Liver (tissue), 3 donors: Measurements from ENCODE around the gene NR4A3.

Experiments used
- FOXA1 ChIP-seq: IDR thresholded peaks from 2 replicates; pipeline ENCODE4 v1.6.1; 2016; ENCODE audit warnings: antibody characterized with exemption
- GABPA ChIP-seq, 2 donors: IDR thresholded peaks in 1 of 2; conservative IDR thresholded peaks in 1 of 2; 2 replicates each; pipeline ENCODE4 v1.6.1; 2016; ENCODE audit warnings: antibody characterized with exemption in 2 of 2, mild to moderate bottlenecking in 1 of 2, moderate library complexity in 1 of 2
- JUND ChIP-seq, 2 donors: IDR thresholded peaks; 2 replicates each; pipeline ENCODE4 v1.6.1; 2016; ENCODE audit warnings: antibody characterized with exemption in 2 of 2
- RXRA ChIP-seq, 2 donors: IDR thresholded peaks; 2 replicates each; pipeline ENCODE4 v1.6.1; 2017 to 2018; ENCODE audit warnings: antibody characterized with exemption in 2 of 2, mild to moderate bottlenecking in 1 of 2
- TAF1 ChIP-seq: conservative IDR thresholded peaks from 2 replicates; pipeline ENCODE4 v1.6.1; 2016; ENCODE audit warnings: antibody characterized with exemption, mild to moderate bottlenecking
- TF ChIP-seq, protein P1 (sequence below): fragments of 150-350 bp; IDR thresholded peaks from 2 replicates; pipeline ENCODE4 v1.5.1; 2017; ENCODE audit warnings: improper control_type of control experiment, low read depth, low read length; ENCODE audit not compliant: missing input control
- TF ChIP-seq, protein P2 (sequence below): IDR thresholded peaks from 2 replicates; pipeline ENCODE4 v1.6.1; 2016; ENCODE audit warnings: antibody characterized with exemption, mild to moderate bottlenecking
- donor health status: healthy.
- donor health status: healthy.

DNA sequence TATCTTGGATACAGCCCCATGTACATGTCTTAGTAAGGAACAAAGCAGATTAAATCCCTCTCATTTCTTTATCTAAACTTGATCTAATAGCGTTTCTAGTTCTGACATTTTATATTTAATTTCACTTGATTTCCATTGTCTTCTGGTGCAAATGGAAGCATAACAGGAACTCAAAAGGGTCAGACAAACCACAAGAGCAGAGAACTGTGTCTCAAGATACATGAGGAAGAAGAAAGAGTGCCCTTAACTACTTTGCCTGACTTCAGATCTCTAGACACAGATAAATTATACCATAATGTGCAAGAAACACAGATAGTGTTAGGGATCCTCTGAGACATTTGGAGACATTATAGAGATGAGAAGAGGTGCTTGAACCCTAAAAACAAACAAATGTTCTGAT lies 64.1 kb downstream of the NR4A3 start:
- TF ChIP-seq, protein P1, sequence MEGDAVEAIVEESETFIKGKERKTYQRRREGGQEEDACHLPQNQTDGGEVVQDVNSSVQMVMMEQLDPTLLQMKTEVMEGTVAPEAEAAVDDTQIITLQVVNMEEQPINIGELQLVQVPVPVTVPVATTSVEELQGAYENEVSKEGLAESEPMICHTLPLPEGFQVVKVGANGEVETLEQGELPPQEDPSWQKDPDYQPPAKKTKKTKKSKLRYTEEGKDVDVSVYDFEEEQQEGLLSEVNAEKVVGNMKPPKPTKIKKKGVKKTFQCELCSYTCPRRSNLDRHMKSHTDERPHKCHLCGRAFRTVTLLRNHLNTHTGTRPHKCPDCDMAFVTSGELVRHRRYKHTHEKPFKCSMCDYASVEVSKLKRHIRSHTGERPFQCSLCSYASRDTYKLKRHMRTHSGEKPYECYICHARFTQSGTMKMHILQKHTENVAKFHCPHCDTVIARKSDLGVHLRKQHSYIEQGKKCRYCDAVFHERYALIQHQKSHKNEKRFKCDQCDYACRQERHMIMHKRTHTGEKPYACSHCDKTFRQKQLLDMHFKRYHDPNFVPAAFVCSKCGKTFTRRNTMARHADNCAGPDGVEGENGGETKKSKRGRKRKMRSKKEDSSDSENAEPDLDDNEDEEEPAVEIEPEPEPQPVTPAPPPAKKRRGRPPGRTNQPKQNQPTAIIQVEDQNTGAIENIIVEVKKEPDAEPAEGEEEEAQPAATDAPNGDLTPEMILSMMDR: no peak
- TF ChIP-seq GABPA (IDR thresholded peaks at IDR 0.05 in 1 of 2, conservative IDR thresholded peaks at IDR 0.05 in 1 of 2) (no peak), RXRA (IDR thresholded peaks at IDR 0.05) (no peak), JUND (IDR thresholded peaks at IDR 0.05) (no peak), TAF1 (no peak), FOXA1 (no peak)
- TF ChIP-seq, protein P2, sequence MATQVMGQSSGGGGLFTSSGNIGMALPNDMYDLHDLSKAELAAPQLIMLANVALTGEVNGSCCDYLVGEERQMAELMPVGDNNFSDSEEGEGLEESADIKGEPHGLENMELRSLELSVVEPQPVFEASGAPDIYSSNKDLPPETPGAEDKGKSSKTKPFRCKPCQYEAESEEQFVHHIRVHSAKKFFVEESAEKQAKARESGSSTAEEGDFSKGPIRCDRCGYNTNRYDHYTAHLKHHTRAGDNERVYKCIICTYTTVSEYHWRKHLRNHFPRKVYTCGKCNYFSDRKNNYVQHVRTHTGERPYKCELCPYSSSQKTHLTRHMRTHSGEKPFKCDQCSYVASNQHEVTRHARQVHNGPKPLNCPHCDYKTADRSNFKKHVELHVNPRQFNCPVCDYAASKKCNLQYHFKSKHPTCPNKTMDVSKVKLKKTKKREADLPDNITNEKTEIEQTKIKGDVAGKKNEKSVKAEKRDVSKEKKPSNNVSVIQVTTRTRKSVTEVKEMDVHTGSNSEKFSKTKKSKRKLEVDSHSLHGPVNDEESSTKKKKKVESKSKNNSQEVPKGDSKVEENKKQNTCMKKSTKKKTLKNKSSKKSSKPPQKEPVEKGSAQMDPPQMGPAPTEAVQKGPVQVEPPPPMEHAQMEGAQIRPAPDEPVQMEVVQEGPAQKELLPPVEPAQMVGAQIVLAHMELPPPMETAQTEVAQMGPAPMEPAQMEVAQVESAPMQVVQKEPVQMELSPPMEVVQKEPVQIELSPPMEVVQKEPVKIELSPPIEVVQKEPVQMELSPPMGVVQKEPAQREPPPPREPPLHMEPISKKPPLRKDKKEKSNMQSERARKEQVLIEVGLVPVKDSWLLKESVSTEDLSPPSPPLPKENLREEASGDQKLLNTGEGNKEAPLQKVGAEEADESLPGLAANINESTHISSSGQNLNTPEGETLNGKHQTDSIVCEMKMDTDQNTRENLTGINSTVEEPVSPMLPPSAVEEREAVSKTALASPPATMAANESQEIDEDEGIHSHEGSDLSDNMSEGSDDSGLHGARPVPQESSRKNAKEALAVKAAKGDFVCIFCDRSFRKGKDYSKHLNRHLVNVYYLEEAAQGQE: no peak
